ENCODE data around the gene ZFP3.
"Not testable (repeated sequence)": the region's sequence is repeated elsewhere in the genome, so short reads cannot be mapped to it uniquely, and the experiment has no call there.

The ZFP3 gene

GRCh38 chr17:5139458-5139732 is 61.1 kb downstream of the ZFP3 start:
- no peak for DNase-seq

GRCh38 chr17:5142877-5143276 is 64.6 kb downstream of the ZFP3 start:
- DNase-seq = not testable (repeated sequence)

Data from fibroblast of skin of right quadriceps (primary cell).